Effector memory CD8-positive, alpha-beta T cell (primary cell): Measurements from ENCODE around the gene CD7.

Source experiments
- ATAC-seq: fragments of 150-1000 bp; cut with Tn5 transposase; replicated peaks from 2 replicates; pipeline ENCODE4 v1.10.0; 2021; ENCODE audit warnings: mild to moderate bottlenecking, moderate library complexity
- DNase-seq, 3 experiments: peaks; one replicate each; pipeline ENCODE4 v3.0.0; 2021
- H3K27ac Mint-ChIP-seq, 2 donors: one replicate each; pipeline ENCODE4 v1.8.0; 2022; ENCODE audit warnings: mild to moderate bottlenecking in 2 of 2, mixed read lengths in 2 of 2, moderate library complexity in 2 of 2
- H3K27me3 Mint-ChIP-seq, 2 donors: one replicate each; pipeline ENCODE4 v1.8.0; 2022; ENCODE audit warnings: mixed read lengths in 2 of 2
- H3K36me3 Mint-ChIP-seq: one replicate; pipeline ENCODE4 v1.8.0; 2022; ENCODE audit warnings: mild to moderate bottlenecking, moderate library complexity, mixed read lengths; ENCODE audit not compliant: insufficient read depth
- H3K4me1 Mint-ChIP-seq, 2 donors: one replicate each; pipeline ENCODE4 v1.8.0; 2022; ENCODE audit warnings: low read depth in 2 of 2, mixed read lengths in 2 of 2
- H3K4me3 Mint-ChIP-seq, 2 donors: one replicate each; pipeline ENCODE4 v1.8.0; 2022; ENCODE audit warnings: mild to moderate bottlenecking in 2 of 2, mixed read lengths in 2 of 2, moderate library complexity in 2 of 2
- H3K9me3 Mint-ChIP-seq, 2 donors: one replicate each; pipeline ENCODE4 v1.8.0; 2022; ENCODE audit warnings: mixed read lengths in 2 of 2

The CD7 gene

DNA sequence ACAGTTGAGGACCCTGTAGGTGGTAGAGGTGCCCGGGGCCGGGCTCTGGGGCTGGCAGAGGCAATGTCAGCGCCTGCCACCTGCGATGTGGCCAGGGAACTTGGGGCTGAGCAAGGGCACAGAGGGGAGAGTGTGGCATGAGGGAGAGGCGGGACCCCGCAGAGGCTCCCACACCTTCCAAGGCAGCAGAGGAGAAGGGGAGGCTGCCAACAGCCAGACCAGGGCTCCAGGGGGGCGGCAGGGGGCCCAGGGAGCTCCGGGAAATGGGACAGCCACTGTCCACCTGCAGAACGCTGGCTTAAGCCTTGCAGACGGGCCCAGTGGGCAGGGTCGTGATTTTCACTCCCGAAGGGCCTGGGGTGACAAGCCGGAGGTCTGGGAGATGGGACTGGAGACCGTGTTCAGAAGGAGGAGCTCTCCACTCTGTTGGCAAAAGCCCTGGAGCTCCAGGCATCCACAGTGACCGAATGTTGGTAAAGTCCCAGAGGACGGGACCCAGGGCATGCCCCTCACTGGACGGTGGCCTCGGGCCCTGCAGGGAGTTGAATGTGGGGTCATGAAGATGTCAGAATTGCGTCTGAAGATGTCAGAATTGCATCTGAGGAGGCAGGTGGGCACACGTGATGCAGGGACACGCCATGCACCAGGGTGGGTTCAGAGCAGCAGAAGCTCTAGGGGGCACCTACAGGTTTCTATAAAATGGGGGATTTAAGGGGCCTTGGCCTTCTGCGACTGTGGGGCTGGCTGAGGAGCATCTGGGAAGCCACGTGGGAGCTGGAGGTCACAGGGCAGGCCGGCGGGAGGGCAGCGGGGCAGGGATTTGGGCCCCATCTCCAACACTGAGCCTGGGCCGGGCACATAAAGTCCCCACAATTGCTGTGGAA is 18.6 kb downstream of the CD7 start:
- DNase-seq (no peak), ATAC-seq (peak; percentile 3)
- Mint-ChIP-seq H3K4me1 (peaks cover 60% of the 10 kb centered on the region in 2 donors), H3K27me3 (no peaks in the 10 kb centered on the region), H3K36me3 (peaks cover 42% of the 10 kb centered on the region), H3K9me3 (peaks cover 0 to 2% of the 10 kb centered on the region in 2 donors), H3K27ac (peak overlapping the region; percentile 100), H3K4me3 (peak overlapping the region; percentile 91 to 92)

DNA sequence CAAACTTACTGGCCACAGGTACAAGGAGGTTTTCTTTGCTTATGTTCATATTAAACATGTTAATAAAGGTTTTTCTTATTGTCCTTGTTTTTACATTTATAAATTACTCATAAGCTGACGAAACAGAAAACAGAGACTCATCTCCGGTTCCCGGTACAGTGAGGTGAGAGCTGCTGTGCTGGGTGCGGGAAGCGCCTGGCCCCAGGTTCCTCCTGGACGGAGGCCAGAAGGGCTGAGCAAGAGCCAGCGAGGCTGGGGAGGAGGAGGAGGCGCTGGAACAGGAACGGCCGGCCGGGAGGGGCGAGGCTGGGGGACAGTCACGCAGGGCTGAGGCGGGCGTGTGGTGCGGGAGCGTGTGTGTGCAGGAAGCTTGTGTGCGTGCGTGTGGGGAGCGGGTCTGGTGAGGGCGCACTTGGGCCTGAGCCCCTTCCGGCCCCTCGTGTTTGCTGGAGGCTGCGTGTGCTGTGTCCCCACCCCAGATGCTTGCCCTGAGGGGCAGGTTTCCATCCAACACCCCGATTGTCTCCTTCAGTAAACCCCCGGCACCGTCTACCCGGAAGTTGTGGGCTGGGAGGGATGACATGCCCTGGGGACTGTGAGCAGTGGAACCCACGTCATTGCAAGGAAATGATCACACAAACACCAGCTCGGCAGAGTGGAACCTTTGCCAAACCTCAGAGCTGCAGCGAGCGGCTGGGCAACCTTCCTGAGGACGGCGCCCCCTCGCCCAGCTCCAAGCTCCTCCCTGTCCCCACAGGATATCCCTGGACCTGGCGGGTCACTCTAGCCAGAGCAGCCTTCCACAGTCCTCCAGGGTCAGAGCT is 19.5 kb downstream of the CD7 start:
- H3K9me3 Mint-ChIP-seq: peaks cover 0 to 2% of the 10 kb centered on the region in 2 donors
- H3K4me1 Mint-ChIP-seq: peaks cover 55 to 56% of the 10 kb centered on the region in 2 donors
- peaks cover 45% of the 10 kb centered on the region for H3K36me3 Mint-ChIP-seq
- ATAC-seq (peak; percentile 78), DNase-seq (peak; percentile 91 to 96 (median 91))
- peak overlapping the region; percentile 91 to 92 for H3K4me3 Mint-ChIP-seq
- H3K27me3 Mint-ChIP-seq: no peaks in the 10 kb centered on the region
- peak overlapping the region; percentile 100 for H3K27ac Mint-ChIP-seq

DNA sequence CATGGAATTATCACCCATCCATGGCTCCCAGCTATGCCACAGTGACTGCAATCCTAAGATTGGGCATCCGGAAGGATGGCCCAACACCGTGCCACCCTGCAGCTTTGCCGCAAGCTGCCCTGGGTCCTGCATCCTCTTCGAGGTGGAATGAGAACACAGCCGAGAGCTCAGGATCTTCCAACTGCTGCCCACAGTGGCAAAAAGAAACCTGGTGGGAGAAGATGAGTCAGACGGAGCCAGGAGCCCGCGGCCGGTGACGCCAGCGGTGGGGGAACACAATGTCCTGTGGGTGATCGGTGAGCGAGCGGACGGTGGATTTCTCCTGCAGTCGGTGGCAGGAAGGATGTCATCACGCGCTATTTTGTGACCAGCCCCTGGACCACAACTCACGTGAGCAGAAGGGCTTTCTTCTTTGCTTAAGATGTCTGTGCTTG is 20.1 kb downstream of the CD7 start:
- Mint-ChIP-seq H3K36me3 (peaks cover 48% of the 10 kb centered on the region), H3K9me3 (peaks cover 0 to 2% of the 10 kb centered on the region in 2 donors), H3K4me3 (peak overlapping the region; percentile 91 to 92), H3K27me3 (no peaks in the 10 kb centered on the region), H3K27ac (peak overlapping the region; percentile 100), H3K4me1 (peaks cover 51 to 53% of the 10 kb centered on the region in 2 donors)
- peak; percentile 48 for ATAC-seq
- peak; percentile 81 to 87 (median 83) for DNase-seq

DNA sequence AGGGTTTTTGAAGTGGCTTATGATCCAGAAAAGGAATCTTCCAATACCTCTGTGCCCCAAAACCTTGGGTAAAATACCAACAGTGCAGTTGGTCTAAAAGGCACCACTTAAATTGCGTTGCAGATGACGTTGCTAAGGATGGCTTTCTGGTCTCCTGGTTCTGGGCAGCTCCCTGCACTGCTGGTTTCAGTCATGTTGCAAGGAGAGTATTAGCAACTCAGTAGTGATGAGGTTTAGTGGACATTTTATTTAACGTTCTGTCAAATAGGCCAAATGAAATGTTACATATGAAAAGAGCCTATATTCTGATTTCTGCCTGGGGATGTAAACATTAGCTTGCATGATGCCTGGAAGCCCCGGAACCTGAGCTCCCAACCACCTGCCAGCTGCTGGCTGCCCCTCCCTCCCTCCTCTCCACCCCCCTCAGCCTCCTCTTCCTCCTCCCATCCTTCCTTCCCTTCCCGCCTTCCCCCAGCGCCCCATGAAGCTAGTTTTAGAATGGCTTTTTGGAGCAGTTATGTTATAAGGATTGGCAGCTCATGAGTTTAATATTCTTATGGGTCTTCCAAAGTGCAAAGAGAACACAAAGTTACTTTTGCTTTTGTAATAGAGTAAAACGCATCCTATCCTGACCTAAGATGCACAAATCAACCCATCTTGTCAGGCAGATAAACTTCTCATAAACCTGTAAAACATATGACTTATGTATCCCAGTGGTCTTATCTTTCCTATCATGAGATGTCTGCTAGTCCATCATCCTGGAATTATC is 20.7 kb downstream of the CD7 start:
- no peak for ATAC-seq
- Mint-ChIP-seq H3K27me3 (no peaks in the 10 kb centered on the region), H3K4me3 (peak overlapping the region; percentile 91 to 92), H3K4me1 (peaks cover 46 to 49% of the 10 kb centered on the region in 2 donors), H3K36me3 (peaks cover 48% of the 10 kb centered on the region), H3K27ac (peak overlapping the region; percentile 100), H3K9me3 (peaks cover 0 to 2% of the 10 kb centered on the region in 2 donors)
- DNase-seq: no peak

DNA sequence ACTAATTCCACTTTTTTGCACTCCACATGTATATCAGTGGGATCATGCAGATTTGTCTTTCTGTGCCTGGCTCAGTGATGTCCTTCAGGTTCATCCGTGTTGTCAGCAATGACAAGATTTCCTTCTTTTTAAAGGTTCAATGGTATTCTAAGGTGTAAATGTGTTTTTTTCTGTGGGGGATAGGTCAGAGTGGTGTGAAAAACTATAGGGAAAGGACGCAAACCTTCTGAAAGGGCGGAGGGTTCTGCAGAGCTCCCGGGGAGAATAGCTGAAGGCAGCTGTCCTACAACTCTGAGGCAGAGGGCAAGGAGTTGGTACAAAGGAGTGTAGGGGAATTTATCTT is 22.0 kb downstream of the CD7 start:
- ATAC-seq: no peak
- DNase-seq: no peak
- Mint-ChIP-seq H3K4me3 (no peak overlapping the region), H3K27me3 (no peaks in the 10 kb centered on the region), H3K27ac (no peak overlapping the region), H3K9me3 (peaks cover 0 to 2% of the 10 kb centered on the region in 2 donors), H3K4me1 (peaks cover 39 to 40% of the 10 kb centered on the region in 2 donors), H3K36me3 (peaks cover 48% of the 10 kb centered on the region)

DNA sequence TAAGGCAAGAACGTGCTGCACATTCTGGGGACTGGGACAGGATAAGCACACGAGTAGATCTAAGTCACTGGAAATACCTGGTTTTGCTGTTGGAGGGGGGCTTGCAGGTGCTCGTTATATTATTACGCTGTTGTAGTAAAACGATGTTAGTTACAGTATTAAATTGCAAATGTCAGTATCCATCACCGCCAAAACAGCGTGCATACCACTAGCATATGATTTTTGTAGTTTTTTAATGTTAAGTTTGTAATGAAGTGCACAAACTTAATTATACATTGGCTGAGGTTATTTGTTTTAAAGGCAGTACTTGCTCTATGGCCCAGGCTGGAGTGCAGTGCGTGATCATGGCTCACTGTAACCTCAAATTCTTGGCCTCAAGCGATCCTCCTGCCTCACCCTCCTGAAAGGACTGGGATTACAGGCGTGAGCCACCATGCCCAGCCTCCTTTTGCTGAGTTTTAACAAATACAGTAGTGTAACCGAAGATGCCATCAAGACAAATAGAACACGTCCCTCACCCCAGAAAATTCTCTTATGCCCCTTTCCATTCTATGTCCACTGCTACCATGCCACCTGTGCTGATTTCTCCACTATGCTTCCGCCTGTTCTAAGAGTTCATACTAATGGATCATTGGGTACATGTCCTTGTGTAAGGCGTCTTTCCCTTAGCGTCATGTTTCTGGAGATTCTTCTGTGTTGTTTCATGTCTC is 23.2 kb downstream of the CD7 start:
- Mint-ChIP-seq H3K36me3 (peaks cover 41% of the 10 kb centered on the region), H3K27me3 (no peaks in the 10 kb centered on the region), H3K9me3 (peaks cover 0 to 2% of the 10 kb centered on the region in 2 donors), H3K27ac (peak overlapping the region; percentile 21 to 72), H3K4me3 (peak overlapping the region; percentile 62 to 67), H3K4me1 (peaks cover 31% of the 10 kb centered on the region in 2 donors)
- ATAC-seq (no peak), DNase-seq (no peak)

DNA sequence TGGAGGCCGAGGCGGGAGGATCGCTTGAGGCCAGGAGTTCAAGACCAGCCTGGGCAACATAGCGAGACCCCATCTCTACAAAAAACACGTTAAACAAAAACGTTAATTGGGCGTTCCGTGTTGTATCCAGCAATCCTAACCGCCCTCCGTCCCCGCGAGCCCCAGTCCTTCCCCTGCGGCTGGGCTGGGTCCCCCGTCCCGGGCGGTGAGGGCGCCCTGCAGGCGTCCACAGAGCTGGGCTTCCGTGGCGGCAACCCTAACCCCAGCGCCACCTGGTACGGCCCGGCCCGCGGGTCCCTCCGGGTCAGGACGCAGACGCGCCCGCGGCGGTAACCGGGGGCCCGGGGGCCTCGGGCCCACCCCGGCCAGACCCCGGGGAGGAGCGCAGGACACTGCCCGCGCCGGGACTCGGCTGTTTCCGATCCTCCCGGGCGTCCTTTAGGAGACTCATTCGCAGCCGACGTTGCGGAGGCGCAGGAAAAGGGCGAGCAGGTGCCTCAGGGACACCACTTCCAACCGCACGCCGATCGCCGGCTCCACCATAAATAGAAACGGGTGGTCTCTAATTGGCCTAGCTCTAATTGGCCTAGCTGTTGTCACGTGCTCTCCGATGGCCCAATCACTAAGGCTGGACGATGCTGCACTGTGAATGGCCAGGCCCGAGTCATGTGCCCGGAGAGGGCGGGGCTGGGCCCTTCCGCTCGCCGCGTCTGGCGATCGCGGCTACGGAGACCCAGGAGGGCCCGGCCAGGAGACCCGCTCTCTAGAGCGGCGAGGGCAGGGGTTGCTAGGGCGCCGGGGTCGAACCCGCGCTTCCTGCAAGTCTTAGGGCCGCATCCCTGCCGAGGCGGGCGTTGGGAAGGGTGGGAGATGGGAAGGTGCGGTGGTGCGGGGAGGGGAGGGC is 24.9 kb downstream of the CD7 start:
- DNase-seq: peak; percentile 87 to 88 (median 88)
- Mint-ChIP-seq H3K4me3 (peak overlapping the region; percentile 83 to 84), H3K36me3 (peaks cover 25% of the 10 kb centered on the region), H3K27ac (peak overlapping the region; percentile 91 to 93), H3K9me3 (peaks cover 0 to 2% of the 10 kb centered on the region in 2 donors), H3K4me1 (peaks cover 15 to 20% of the 10 kb centered on the region in 2 donors), H3K27me3 (no peaks in the 10 kb centered on the region)
- ATAC-seq: peak; percentile 83

DNA sequence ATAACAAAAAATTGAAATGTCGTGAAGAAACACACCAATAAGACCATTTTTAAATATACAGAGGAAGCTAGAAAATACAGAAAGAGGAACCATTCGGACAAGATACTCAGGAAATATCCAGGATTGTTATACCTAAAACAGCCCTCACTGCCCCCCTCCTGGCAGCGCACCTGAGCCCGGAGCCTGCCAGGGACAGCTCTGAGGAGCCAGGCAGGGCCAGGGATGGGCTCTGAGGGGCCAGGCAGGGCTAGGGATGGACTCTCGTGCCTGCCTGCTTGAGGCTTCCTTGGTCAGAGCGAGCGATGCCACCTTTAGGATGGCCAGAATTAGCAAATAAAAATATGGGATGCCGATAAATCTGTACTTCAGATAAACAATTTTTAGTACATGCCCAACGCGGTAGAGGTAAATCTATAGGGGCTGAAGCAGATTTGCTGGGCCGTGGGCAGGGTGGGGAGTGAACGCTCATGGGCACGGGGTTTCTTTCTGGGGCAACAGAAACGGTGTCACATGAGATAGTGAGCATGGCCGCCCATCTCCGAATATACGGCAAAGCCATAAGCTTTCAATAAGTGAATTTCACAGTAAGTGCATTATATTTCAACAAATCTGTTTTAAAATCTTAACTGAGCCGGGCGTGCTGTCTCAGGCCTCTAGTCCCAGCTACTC is 25.7 kb downstream of the CD7 start:
- peak overlapping the region; percentile 19 to 91 for H3K27ac Mint-ChIP-seq
- peaks cover 8 to 15% of the 10 kb centered on the region in 2 donors for H3K4me1 Mint-ChIP-seq
- H3K9me3 Mint-ChIP-seq: peaks cover 0 to 2% of the 10 kb centered on the region in 2 donors
- DNase-seq (no peak), ATAC-seq (no peak)
- peak overlapping the region; percentile 68 to 84 for H3K4me3 Mint-ChIP-seq
- H3K36me3 Mint-ChIP-seq: peaks cover 19% of the 10 kb centered on the region
- H3K27me3 Mint-ChIP-seq: no peaks in the 10 kb centered on the region

DNA sequence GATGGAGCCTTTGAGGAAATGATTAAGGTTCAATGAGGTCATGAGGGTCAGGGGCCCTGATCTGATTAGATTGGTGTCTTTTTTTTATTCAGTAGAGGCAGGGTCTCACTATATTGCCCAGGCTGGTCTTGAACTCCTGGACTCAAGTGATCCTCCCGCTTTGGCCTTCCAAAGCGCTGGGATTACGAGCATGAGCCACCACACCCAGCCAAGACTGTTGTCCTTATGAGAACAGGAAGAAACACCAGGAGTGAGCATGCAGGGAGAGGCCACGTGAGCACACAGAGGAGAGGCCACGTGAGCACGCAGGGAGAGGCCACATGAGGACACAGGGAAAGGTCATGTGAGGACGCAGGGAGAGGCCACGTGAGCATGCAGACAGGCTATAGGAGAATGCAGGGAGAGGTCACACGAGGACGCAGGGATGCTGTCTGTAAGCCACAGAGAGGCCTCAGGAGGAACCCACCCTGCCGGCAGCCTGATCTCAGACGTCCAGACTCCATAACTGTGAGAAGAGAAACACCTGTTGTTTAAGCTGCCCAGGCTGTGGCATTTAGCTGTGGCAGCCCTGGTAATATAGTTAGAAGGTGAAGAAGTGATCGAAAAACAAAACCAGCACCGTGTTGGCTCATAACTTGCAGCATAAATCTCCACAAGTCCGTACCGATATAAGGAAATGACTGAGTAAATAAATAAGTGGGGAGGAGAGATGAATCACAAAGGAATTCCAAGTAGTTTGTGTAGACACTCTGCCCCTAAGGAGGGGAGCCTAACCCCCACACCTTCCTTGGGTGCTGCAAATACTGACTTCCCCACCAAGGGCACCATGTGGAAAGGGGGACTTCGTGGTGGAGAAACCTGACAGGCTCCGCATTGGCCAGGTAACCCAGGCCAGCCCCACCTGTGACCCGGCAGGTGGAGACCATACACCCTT is 29.3 kb downstream of the CD7 start:
- DNase-seq (no peak), ATAC-seq (no peak)
- peaks cover 4 to 7% of the 10 kb centered on the region in 2 donors for H3K4me1 Mint-ChIP-seq
- H3K9me3 Mint-ChIP-seq: no peaks in the 10 kb centered on the region
- no peak overlapping the region for H3K4me3 Mint-ChIP-seq
- no peaks in the 10 kb centered on the region for H3K27me3 Mint-ChIP-seq
- no peak overlapping the region for H3K27ac Mint-ChIP-seq
- H3K36me3 Mint-ChIP-seq: peaks cover 8% of the 10 kb centered on the region

DNA sequence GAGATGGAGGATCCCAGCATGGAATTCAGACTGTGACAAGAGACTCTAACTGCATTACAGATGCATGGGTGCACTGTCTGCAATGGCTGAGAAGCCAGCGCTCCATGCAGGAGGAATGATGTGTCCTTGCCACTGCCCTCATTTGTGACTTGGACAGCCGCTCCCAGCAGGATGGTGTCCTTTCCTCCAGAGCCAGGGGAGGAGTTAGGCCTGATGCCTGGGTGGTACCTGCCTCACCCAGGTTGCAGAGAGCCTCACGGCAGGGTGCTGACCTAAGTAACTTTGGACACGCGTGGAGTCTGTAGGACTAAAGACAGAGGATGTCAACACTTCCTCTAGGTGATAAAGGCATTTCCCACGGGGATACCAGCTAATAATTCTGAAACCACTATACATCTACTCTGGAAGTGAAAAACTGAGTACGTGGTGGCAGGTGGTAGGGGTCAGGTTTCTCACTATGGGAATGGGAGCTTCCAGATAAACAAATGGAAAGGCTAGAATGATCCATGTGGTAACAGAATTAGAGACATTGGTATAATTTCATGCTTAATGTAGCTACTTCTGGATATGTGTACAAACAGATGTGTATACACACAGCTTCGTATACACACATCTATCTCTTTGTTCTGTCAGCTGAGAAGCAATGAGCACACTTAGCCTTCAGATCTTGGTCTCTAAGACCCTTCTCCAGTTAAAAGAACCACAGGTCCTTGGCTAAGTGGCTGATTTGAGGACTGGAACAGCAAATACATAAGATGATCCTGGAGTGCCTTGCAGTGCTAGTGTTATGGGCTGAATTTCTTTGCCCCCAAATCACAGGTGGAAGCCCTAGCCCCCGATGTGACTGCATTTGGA is 30.2 kb downstream of the CD7 start:
- no peak for ATAC-seq
- no peak overlapping the region for H3K4me3 Mint-ChIP-seq
- H3K27ac Mint-ChIP-seq: no peak overlapping the region

More for the DNA sequence above, 30.2 kb downstream of the CD7 start:
- Mint-ChIP-seq H3K4me1 (peaks cover 5 to 7% of the 10 kb centered on the region in 2 donors), H3K27me3 (no peaks in the 10 kb centered on the region), H3K9me3 (no peaks in the 10 kb centered on the region), H3K36me3 (peaks cover 2% of the 10 kb centered on the region)
- no peak for DNase-seq
